TTC549 (cell line): Measurements from ENCODE around the gene RPS19BP1.
"Not testable (repeated sequence)": the region's sequence is repeated elsewhere in the genome, so short reads cannot be mapped to it uniquely, and the experiment has no call there.

ENCODE experiments used
- FAIRE-seq: peaks from 2 replicates; lab custom pipeline; 2012; peaks lifted over from hg19 to GRCh38; lab: Jason Lieb, UNC

The RPS19BP1 gene

DNA sequence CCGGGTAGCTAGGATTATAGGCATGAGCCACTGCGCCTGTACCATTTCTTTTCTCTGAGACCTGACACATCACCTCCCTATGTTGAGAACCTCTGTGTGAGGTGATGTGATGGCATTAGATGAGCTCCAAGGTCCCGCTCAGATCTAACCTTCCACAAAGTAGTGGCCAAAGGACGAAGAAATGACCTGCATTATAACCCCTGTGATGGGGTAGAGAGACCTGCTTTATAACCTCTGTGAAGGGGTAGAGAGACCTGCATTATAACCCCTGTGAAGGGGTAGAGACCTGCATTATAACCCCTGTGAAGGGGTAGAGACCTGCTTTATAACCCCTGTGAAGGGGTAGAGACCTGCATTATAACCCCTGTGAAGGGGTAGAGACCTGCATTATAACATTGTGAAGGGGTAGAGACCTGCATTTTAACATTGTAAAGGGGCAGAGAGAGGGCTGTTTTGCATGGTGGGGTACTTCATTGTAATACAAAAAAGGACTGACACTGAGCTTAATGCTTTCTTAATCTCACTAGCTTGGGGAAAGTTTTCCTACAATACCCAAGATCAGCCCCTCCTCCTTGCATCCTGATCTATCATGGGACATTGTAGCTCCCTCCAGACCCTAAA is 21.9 kb downstream of the RPS19BP1 start:
- FAIRE-seq = no peak

- FAIRE-seq = no peak
These were observed 24.2 kb downstream of the RPS19BP1 start for GRCh38 chr22:39508393-39508792.

DNA sequence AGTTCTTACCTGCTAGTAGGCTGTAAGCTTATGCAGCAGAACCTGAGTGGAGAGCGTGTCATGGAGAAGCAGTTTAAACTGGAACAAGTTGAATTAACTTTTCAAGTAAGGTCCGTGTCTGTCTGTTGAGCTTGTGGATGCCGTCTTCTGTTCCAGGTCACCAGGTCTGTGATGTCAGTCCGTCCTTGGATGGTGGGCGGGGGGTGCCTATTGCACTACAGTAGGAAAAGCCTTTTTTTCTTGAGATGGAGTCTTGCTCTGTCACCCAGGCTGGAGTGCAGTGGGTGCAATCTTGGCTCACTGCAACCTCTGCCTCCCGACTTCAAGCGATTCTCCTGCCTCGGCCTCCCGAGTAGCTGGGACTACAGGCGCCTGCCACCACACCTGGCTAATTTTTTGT is 25.5 kb downstream of the RPS19BP1 start:
- FAIRE-seq = not testable (repeated sequence)

DNA sequence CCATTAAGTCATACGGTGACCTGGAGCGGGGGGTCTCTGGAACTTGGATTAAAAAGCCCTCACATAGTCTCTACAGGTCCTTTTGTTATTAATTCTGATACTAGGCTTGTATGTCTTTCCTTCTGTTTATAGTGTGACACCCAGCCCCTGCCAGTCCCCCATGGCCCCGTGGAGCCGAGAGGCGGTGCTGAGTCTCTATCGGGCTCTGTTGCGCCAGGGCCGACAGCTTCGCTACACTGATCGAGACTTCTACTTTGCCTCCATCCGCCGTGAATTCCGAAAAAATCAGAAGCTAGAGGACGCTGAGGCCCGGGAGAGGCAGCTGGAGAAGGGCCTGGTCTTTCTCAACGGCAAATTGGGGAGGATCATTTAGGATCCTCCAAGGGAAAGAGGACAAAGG is 28.5 kb downstream of the RPS19BP1 start:
- FAIRE-seq = no peak

- no peak for FAIRE-seq
These were observed 28.9 kb downstream of the RPS19BP1 start for GRCh38 chr22:39503630-39504029.

- FAIRE-seq = no peak
These were observed 29.6 kb downstream of the RPS19BP1 start for GRCh38 chr22:39502789-39503409.

DNA sequence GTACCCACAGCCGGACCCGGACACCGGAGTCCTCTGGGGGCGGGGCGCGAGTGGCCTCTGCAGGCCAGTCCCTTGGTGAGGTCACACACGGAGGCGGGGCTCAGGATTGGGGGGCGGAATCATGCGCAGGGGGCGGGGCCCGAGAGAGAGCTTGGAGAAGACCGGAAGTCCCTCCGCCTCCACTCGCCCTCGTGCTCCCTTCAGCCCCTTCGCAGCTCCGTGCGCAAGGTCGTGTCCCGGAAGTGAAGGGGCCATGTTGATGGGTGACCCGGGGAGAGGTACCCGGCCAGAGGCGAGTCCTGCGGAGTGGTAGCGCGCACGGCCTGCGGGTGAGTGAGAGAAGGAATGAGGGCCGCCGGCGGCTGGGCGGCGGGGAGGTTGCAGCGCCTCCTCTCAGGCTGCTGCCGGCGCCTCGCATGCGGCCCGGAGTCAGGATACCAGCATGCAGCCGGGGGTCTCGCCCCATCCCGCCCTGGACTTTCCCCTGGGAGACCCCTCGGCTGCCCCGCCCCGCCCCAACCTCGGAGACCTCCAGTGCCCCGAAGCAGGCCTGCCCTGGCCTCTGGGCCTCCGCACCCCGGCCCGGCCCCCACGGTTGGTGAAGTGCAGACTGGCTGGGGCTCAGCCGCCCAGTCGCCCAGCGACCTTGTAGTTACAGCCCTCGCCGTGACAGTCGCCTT is 30.3 kb downstream of the RPS19BP1 start, which contains the start of gene MIEF1:
TSS of gene MIEF1 (plus strand) at position 182 of the 680 bp plus-strand sequence. CDS start 9,005 bp downstream, outside the sequence.
- peak; percentile 79 for FAIRE-seq

GRCh38 chr22:39501644-39502108 is 30.9 kb downstream of the RPS19BP1 start:
- FAIRE-seq = no peak

DNA sequence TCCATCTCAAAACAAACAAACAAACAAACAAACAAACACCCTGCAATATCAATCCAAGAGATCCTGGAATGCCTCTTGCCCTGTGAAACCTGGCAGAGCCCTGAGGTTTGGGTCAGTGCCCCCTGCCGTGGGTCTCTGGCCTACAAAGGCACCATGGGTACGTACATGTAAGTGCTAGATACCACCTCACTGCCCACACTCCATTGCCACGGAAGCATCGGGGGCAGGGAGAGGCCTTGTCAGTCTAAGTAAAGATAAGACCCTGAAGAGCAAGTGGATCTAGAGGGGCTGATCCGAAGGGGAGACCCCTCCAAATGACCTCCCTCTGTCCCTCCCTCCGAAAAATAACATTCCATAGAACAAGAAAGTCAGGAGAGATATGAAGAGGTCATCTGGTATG is 32.4 kb downstream of the RPS19BP1 start:
- no peak for FAIRE-seq

GRCh38 chr22:39498802-39499201 is 33.7 kb downstream of the RPS19BP1 start:
- FAIRE-seq = no peak

DNA sequence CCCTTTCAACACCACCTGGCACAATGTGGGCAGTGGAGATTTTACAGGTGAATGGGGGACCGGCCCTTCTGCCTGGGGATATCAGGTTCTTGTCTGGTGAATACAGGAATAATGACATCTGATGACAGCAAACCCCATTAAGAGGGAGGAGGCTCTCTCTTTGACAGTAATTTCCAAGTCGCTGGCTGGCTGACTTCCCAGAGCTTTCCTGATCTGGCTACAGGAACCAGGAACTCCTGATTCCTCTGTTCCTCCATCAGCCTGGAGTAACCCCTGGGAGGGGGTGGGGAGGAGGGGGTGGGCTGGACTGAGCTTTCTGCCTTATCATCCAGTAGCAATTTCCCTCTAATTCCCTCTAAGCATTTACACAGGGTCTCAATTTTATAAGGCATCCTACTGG is 34.2 kb downstream of the RPS19BP1 start:
- FAIRE-seq = no peak

- no peak for FAIRE-seq
These were observed 35.1 kb downstream of the RPS19BP1 start for GRCh38 chr22:39497429-39497828.

DNA sequence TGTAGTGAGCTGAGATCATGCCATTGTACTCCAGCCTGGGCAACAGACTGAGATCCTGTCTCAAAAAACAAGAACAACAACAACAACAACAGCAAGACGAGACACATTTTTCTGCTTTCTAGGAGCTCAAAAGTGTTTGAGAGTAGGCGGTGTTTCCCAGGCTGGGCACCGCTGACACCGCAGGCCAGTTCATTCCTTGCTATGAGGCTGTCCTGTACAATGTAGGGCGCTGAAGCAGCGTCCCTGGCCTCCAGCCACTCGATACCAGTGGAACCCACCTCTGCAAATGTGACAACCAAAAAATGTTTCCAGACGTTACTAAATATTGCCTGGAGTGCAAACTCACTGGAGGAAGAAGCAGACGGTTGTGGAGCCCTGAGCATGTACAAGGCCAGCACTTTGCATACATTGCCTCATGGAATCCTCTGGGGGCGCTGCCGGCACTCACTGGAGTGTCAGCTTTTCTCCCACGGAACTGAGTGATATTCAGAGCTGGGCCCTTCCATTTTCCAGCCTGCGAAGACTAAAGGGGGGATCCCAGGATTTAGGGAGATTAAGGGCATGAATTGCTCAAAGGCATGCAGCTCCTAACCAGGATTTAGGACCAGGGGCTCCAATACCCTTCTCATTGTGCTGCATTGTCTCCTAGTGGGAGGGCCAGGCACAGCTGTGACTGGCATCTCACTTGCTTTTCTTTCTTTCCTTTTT is 36.3 kb downstream of the RPS19BP1 start:
- no peak for FAIRE-seq

DNA sequence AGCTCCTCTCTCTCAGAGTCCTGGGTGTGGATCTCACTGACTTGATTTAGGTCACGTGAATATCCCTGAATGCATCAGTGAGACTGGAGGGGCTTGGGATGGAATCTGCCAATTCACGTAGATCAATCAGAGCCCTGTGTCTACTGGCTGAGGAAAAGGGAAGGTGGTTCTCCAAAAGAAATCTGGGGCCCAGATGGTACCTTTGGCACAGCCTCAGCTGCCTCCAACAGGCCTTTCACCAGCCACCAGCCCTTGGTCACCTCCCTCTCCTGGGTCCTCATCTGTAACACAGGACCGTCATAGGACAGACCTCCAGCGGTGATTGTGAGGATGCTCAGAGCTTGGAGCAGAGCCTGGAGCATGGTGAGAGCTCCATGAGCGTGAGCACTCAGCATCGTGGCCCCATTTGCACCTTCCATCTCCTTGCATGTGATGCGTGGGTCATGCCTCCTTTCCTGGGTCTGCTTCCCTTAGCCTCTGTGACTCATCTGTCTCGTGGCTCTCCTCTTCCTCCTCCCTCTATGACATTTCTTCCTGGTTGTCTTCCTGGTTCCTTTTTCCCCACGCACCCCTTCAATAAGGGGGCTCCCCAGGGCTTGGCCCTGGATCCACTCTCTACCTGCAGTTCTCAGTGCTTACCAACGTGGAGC is 38.0 kb downstream of the RPS19BP1 start:
- FAIRE-seq = no peak

DNA sequence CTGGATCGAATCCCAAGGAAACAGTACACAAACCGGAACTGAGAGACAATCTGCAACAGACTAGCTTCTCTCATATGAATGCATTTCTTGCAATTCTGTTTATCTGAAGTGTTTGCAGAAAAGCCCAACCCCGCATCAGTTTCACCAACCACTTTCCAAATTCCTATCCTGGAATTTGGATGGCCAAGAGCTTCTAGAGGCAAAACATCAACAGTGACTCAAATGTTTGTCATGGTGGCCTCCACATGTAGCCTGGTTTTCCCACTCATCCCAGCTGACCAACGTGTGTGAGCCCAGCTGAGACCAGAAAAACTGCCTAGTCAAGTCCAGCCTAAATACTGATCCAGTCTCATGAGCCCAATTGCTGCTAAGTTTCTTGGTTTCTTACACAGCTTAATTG is 38.8 kb downstream of the RPS19BP1 start:
- no peak for FAIRE-seq

- FAIRE-seq = no peak
These were observed 40.4 kb downstream of the RPS19BP1 start for GRCh38 chr22:39492186-39492585.

GRCh38 chr22:39491696-39492095 is 40.9 kb downstream of the RPS19BP1 start:
- no peak for FAIRE-seq

GRCh38 chr22:39490966-39491680 is 41.4 kb downstream of the RPS19BP1 start:
- FAIRE-seq = no peak

DNA sequence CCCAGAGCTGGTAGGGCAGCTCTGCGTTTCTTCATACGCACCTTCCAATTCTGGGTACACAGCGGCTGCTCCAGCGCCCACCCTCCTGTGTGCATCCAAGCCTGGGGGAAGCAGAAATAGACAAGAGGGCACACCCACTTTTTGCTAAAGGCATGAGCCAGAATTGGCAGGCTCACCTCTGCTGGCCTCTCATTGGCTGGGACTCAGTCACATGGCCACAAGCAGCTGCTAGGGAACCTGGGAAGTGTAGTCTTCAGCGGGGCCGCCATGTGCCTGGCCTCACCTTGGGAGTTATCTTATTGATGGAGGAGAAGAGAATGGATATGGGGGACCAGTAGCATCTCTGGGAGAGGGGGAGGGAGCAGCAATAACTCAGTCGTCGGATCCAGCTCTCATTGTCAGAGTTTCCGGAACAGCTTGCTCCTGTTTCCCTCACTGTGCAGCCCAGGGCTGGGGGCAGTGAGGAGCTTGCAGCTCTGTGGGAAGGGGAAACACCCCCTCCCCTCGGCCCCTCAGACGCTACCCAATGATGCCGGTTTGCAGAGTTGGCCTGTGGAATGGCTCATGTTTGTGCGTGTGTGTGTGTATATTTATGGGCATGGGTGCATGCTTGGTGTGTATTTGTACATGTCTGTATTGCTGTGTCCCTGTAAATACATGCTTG is 42.3 kb downstream of the RPS19BP1 start:
- FAIRE-seq = peak; percentile 71

DNA sequence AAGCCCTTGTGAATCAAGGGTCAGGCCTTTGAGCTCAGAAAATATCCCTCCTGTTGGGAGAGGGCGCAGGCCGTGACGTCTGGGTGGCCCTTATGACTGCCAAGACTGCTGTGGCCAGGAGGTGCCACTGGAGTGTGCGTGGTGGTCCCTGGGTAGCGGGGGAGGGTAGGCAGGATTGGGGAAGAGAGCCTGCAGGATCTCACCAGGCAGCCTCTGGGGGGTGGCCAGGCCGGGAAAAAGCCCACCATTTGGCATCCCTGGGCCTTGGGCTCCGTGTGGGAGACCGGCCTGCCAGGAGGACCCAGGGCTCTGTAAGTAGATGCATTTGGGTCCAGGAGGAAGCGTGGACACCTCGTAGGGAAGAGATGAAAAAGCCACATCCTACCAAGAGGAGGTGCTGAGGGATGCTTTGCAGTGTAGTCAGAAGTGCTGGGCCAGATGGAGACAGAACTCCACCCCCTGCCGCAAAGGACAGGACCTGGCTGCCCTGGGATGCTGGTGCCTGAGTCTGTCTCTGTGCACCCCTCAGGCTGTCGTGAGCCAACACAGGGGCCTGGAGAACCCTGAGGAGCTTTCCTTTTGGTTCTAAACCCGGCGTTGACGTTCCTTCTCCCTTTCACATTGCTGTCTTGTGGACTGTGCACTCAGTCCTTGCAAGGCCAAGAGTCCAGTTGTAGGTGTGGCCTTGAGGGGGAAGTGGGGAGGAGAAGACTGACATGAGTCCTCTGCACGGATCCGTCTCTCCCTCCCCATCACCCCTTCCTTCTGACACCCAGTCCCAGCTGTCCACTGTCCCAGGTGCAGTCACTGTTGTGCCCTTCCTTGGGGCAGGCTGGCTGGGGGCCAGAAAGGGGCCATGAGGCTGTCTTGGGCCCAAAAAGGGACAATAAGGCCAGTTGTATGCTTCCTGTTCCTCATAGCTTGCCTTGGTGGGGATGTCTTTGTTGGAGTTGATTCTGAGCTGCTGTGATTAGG is 43.2 kb downstream of the RPS19BP1 start:
- FAIRE-seq = no peak
